ENCODE data around the gene PLEKHG3.

GRCh38 chr14:64733321-64733720 lies 29.1 kb downstream of the PLEKHG3 start:
- TF ChIP-seq CTCF (conservative IDR thresholded peaks at IDR 0.05) (no peak), EZH2 (IDR thresholded peaks at IDR 0.05; ENCODE audit: low read depth) (no peak)
